Spleen (tissue), 11 donors: ENCODE results near the gene RRP1B. TPM values are rescaled to one million over a fixed set of nuclear protein-coding genes. Genes with fewer than 3 reads are reported as not detected.

Experiments
- DNase-seq: peaks from one replicate; pipeline ENCODE4 v3.0.0-alpha.2; 2020
- H3K27ac ChIP-seq, 8 donors: fragments of 200-600 bp; sonication (generic) in 7 of 8; 1 replicate in 4 of 8; 2 replicates in 4 of 8; pipeline versions ENCODE4 v1.5.0 to v1.8.0; 2016 to 2021; ENCODE audit warnings: inconsistent platforms in 4 of 8, mild to moderate bottlenecking in 4 of 8, moderate library complexity in 1 of 8
- H3K27me3 ChIP-seq, 7 donors: fragments of 200-600 bp; sonication (generic) in 6 of 7; replicated peaks in 1 of 7; 1 replicate in 4 of 7; 2 replicates in 3 of 7; pipeline versions ENCODE4 v1.5.0 to v1.8.0; 2016 to 2021; ENCODE audit warnings: inconsistent platforms in 3 of 7, mild to moderate bottlenecking in 1 of 7
- H3K36me3 ChIP-seq, 6 donors: fragments of 200-600 bp; sonication (generic) in 5 of 6; 1 replicate in 4 of 6; 2 replicates in 2 of 6; pipeline versions ENCODE4 v1.5.0 to v1.8.0; 2016 to 2021; ENCODE audit warnings: inconsistent platforms in 2 of 6
- H3K4me1 ChIP-seq, 6 donors: fragments of 200-600 bp; sonication (generic) in 5 of 6; 1 replicate in 3 of 6; 2 replicates in 3 of 6; pipeline versions ENCODE4 v1.5.0 to v1.8.0; 2016 to 2021; ENCODE audit warnings: inconsistent platforms in 3 of 6
- H3K4me3 ChIP-seq, 8 donors: fragments of 200-600 bp; sonication (generic) in 7 of 8; 1 replicate in 4 of 8; 2 replicates in 4 of 8; pipeline versions ENCODE4 v1.5.0 to v1.8.0; 2016 to 2021; ENCODE audit warnings: inconsistent platforms in 4 of 8, mild to moderate bottlenecking in 4 of 8, moderate library complexity in 2 of 8
- H3K9me3 ChIP-seq, 8 donors: fragments of 200-600 bp; sonication (generic) in 7 of 8; 1 replicate in 4 of 8; 2 replicates in 4 of 8; pipeline versions ENCODE4 v1.5.0 to v1.8.0; 2016 to 2021; ENCODE audit warnings: inconsistent platforms in 4 of 8
- CTCF ChIP-seq, 11 experiments: fragments of 200-600 bp in 7 of 11; fragments of 450-650 bp in 4 of 11; sonication (generic) in 4 of 11; IDR thresholded peaks in 8 of 11; conservative IDR thresholded peaks in 3 of 11; 1 replicate in 7 of 11; 2 replicates in 4 of 11; pipeline versions ENCODE4 v1.4.0 to v1.8.0; 2016 to 2021; ENCODE audit warnings: antibody characterized with exemption in 11 of 11, inconsistent platforms in 4 of 11, mild to moderate bottlenecking in 1 of 11
- POLR2A ChIP-seq, 3 donors: fragments of 450-650 bp; IDR thresholded peaks; one replicate each; pipeline ENCODE4 v1.5.1; 2017; ENCODE audit warnings: antibody characterized with exemption in 3 of 3, mild to moderate bottlenecking in 1 of 3
- POLR2AphosphoS5 ChIP-seq, 3 donors: sonication (generic); formaldehyde crosslinking; IDR thresholded peaks; one replicate each; pipeline ENCODE4 v1.5.1; 2017; ENCODE audit warnings: antibody characterized with exemption in 3 of 3
- WGBS, 5 donors: extraction: QIAGEN DNeasy Blood & Tissue Kit in 3 of 5; methylation state at CpG; one replicate each; pipeline versions ENCODE4 v1.1.5 to v1.1.7; 2013 to 2018; 5-methylcytosine and 5-hydroxymethylcytosine counted together
- intact Hi-C: fragments of 100-400 bp; cut with DNase I; formaldehyde crosslinking; loops from one replicate; pipeline ENCODE4 v1.15.0; 2023; ENCODE audit warnings: low total_unique reads
- polyA plus RNA-seq, 3 donors: library from polyadenylated mRNA; stranded (reverse); fragments of 200-250 nt; gene quantifications; one replicate each; pipeline ENCODE4 v1.2.1, GENCODE V29; 2013
- total RNA-seq, 7 donors: library from RNA; depleted of rRNA in 3 of 7; stranded (reverse); fragments of >200 nt in 3 of 7; fragmentation: NEBNext Ultra II Directional in 4 of 7; extraction: Animal tissue kit (Norgen Biotek cat#: 25700) in 4 of 7; gene quantifications; one replicate each; pipeline versions ENCODE4 v1.1.0 to v1.2.1, GENCODE V29; 2016 to 2021
- donor health status: healthy with polysubstance abuse.
- donor health status: DM: no; HTN: no; CAD: no; lungs with moderate emphysema.
- donor health status: DM: no; HTN: no; CAD: no.
- donor health status: Bipolar disorder and iron deficiency.
- donor health status: healthy.
- donor health status: DM: no; HTN: no; CAD: no.
- donor health status: DM: yes; HTN: yes; CAD: no.

The RRP1B gene
- total and polyA plus RNA-seq, 10 donors = 7.9 to 28.9 (median 25.4) TPM

- no peak overlapping the region for H3K27ac ChIP-seq
- no peak overlapping the region for H3K4me3 ChIP-seq
- WGBS, 5 donors = 84 to 96% (median 95%) methylated on average over 3 to 8 of the region's 8 CpGs
- H3K36me3 ChIP-seq = peaks cover 0 to 95% (median 77%) of the 10 kb centered on the region in 6 donors
- no peaks in the 10 kb centered on the region for H3K27me3 ChIP-seq
- TF ChIP-seq CTCF (IDR thresholded peaks at IDR 0.05 in 8 of 11, conservative IDR thresholded peaks at IDR 0.05 in 3 of 11) (no peak), POLR2AphosphoS5 (IDR thresholded peaks at IDR 0.05) (peak in 1 of 3 donors; percentile 9)
- H3K4me1 ChIP-seq = peaks cover 0 to 9% (median 4%) of the 10 kb centered on the region in 6 donors
- DNase-seq = peak; percentile 34
- no peaks in the 10 kb centered on the region for H3K9me3 ChIP-seq
- intact Hi-C loops = no loop called here
Observed at GRCh38 chr21:43692949-43693348, 33.6 kb downstream of the RRP1B start.

GRCh38 chr21:43693981-43694380, 34.6 kb downstream of the RRP1B start:
- no peak overlapping the region for H3K4me3 ChIP-seq
- H3K4me1 ChIP-seq = no peaks in the 10 kb centered on the region
- peak; percentile 64 for DNase-seq
- TF ChIP-seq CTCF (IDR thresholded peaks at IDR 0.05 in 8 of 11, conservative IDR thresholded peaks at IDR 0.05 in 3 of 11) (no peak), POLR2AphosphoS5 (IDR thresholded peaks at IDR 0.05) (peak in 1 of 3 donors; percentile 19)
- H3K27ac ChIP-seq = no peak overlapping the region
- 93 to 96% (median 94%) methylated on average over 23 of the region's 23 CpGs for WGBS, 5 donors
- H3K9me3 ChIP-seq = no peaks in the 10 kb centered on the region
- H3K27me3 ChIP-seq = no peaks in the 10 kb centered on the region
- intact Hi-C loops = no loop called here
- peaks cover 0 to 85% (median 67%) of the 10 kb centered on the region in 6 donors for H3K36me3 ChIP-seq

GRCh38 chr21:43694437-43695079, 35.2 kb downstream of the RRP1B start:
- DNase-seq = peak; percentile 65
- H3K27ac ChIP-seq = no peak overlapping the region
- no peaks in the 10 kb centered on the region for H3K9me3 ChIP-seq
- H3K4me1 ChIP-seq = peaks cover 0 to under 1% (median 0%) of the 10 kb centered on the region in 6 donors
- H3K27me3 ChIP-seq = no peaks in the 10 kb centered on the region
- WGBS, 5 donors = 89 to 95% (median 94%) methylated on average over 21 to 27 of the region's 27 CpGs
- TF ChIP-seq POLR2AphosphoS5 (IDR thresholded peaks at IDR 0.05) (peak in 1 of 3 donors; percentile 20), CTCF (IDR thresholded peaks at IDR 0.05 in 8 of 11, conservative IDR thresholded peaks at IDR 0.05 in 3 of 11) (no peak)
- intact Hi-C loops = no loop called here
- no peak overlapping the region for H3K4me3 ChIP-seq
- peaks cover 0 to 79% (median 61%) of the 10 kb centered on the region in 6 donors for H3K36me3 ChIP-seq

- Histone ChIP-seq H3K36me3 (peaks cover 0 to 63% (median 45%) of the 10 kb centered on the region in 6 donors), H3K27me3 (no peaks in the 10 kb centered on the region), H3K27ac (no peak overlapping the region), H3K4me1 (peaks cover 0 to 7% (median 5%) of the 10 kb centered on the region in 6 donors), H3K9me3 (no peaks in the 10 kb centered on the region), H3K4me3 (no peak overlapping the region)
- TF ChIP-seq CTCF (IDR thresholded peaks at IDR 0.05 in 8 of 11, conservative IDR thresholded peaks at IDR 0.05 in 3 of 11) (no peak), POLR2AphosphoS5 (IDR thresholded peaks at IDR 0.05) (no peak), POLR2A (IDR thresholded peaks at IDR 0.05) (no peak)
- intact Hi-C loops = no loop called here
- WGBS, 5 donors = 86 to 99% (median 95%) methylated on average over 13 to 17 of the region's 17 CpGs
- peak; percentile 63 for DNase-seq
Observed at GRCh38 chr21:43696214-43696613, 36.9 kb downstream of the RRP1B start.
